OCI-LY1 (cell line): ENCODE data around the gene ACAA2.

Experiments
- H2AFZ ChIP-seq: fragments of 200-600 bp; sonication (generic), shearing (Covaris generic); 2 replicates; pipeline ENCODE4 v1.6.0; 2014; ENCODE audit warnings: antibody characterized with exemption, mild to moderate bottlenecking, low read length
- H3F3A ChIP-seq: fragments of 200-600 bp; sonication (generic), shearing (Covaris generic); 2 replicates; pipeline ENCODE4 v1.6.0; 2014; ENCODE audit warnings: mild to moderate bottlenecking, antibody characterized with exemption, low read length, moderate library complexity; ENCODE audit not compliant: insufficient read depth
- H3K27ac ChIP-seq: fragments of 200-600 bp; sonication (generic); 2 replicates; pipeline ENCODE4 v1.5.1; 2014; ENCODE audit warnings: low read length, mixed run types, mild to moderate bottlenecking, low read depth; ENCODE audit not compliant: poor library complexity, severe bottlenecking
- H3K27me3 ChIP-seq: fragments of 200-600 bp; sonication (generic); 2 replicates; pipeline ENCODE4 v1.6.0; 2014; ENCODE audit warnings: antibody characterized with exemption, mild to moderate bottlenecking, low read length, moderate library complexity; ENCODE audit not compliant: insufficient read depth
- H3K36me3 ChIP-seq: fragments of 200-600 bp; sonication (generic); 2 replicates; pipeline ENCODE4 v1.6.1; 2014; ENCODE audit warnings: mild to moderate bottlenecking, antibody characterized with exemption, low read length, moderate library complexity, mixed read lengths; ENCODE audit not compliant: insufficient read depth
- H3K4me1 ChIP-seq: fragments of 200-600 bp; sonication (generic); 2 replicates; pipeline ENCODE4 v1.5.1; 2014; ENCODE audit warnings: mild to moderate bottlenecking, low read length, moderate library complexity; ENCODE audit not compliant: insufficient read depth, severe bottlenecking
- H3K4me2 ChIP-seq: fragments of 200-600 bp; sonication (generic), shearing (Covaris generic); 2 replicates; pipeline ENCODE4 v1.6.1; 2014; ENCODE audit warnings: low read length
- H3K4me3 ChIP-seq: fragments of 200-600 bp; sonication (generic); 2 replicates; pipeline ENCODE4 v1.5.1; 2014; ENCODE audit warnings: low read length, low read depth, mild to moderate bottlenecking, mixed read lengths; ENCODE audit not compliant: poor library complexity, severe bottlenecking
- H3K79me2 ChIP-seq: fragments of 200-600 bp; shearing (Covaris generic); 2 replicates; pipeline ENCODE4 v1.6.1; 2016; ENCODE audit warnings: mixed run types, low read length, mixed read lengths; ENCODE audit not compliant: insufficient read depth
- H3K9ac ChIP-seq: fragments of 200-600 bp; sonication (generic), shearing (Covaris generic); 2 replicates; pipeline ENCODE4 v1.6.1; 2014; ENCODE audit warnings: mild to moderate bottlenecking, low read length, mixed read lengths
- H3K9me2 ChIP-seq: fragments of 200-600 bp; sonication (generic), shearing (Covaris generic); 2 replicates; pipeline ENCODE4 v1.6.1; 2014; ENCODE audit warnings: low read depth, mild to moderate bottlenecking, low read length, mixed read lengths
- H3K9me3 ChIP-seq: fragments of 200-600 bp; shearing (Covaris generic); 2 replicates; pipeline ENCODE4 v1.6.1; 2014; ENCODE audit warnings: low read length, mixed read lengths
- H4K20me1 ChIP-seq: fragments of 200-600 bp; sonication (generic), shearing (Covaris generic); 2 replicates; pipeline ENCODE4 v1.6.0; 2016; ENCODE audit warnings: mild to moderate bottlenecking, low read length; ENCODE audit not compliant: insufficient read depth
- CTCF ChIP-seq: fragments of 200-600 bp; sonication (generic), shearing (Covaris generic); IDR thresholded peaks from 2 replicates; pipeline ENCODE4 v1.5.1; 2017; ENCODE audit warnings: mild to moderate bottlenecking, antibody characterized with exemption, low read length, moderate library complexity, mixed read lengths
- EZH2 ChIP-seq: fragments of 200-600 bp; sonication (generic), shearing (Covaris generic); IDR thresholded peaks from 2 replicates; pipeline ENCODE4 v1.8.0; 2017; ENCODE audit warnings: borderline replicate concordance, mixed run types, mild to moderate bottlenecking, antibody characterized with exemption, low read length, moderate library complexity, mixed read lengths

Gene ACAA2

GRCh38 chr18:49843778-49844625 lies 30.7 kb upstream of the ACAA2 start:
- Histone ChIP-seq H3K27ac (no peak overlapping the region), H3K36me3 (no peaks in the 10 kb centered on the region), H4K20me1 (no peaks in the 10 kb centered on the region), H3K27me3 (no peaks in the 10 kb centered on the region), H3F3A (no peaks in the 10 kb centered on the region), H3K4me1 (no peaks in the 10 kb centered on the region), H2AFZ (no peak overlapping the region), H3K79me2 (no peaks in the 10 kb centered on the region), H3K4me3 (no peak overlapping the region), H3K9ac (no peak overlapping the region), H3K4me2 (no peak overlapping the region), H3K9me2 (no peaks in the 10 kb centered on the region), H3K9me3 (no peaks in the 10 kb centered on the region)
- no peak for TF ChIP-seq CTCF
- no peak for TF ChIP-seq EZH2

GRCh38 chr18:49843131-49843530 lies 29.8 kb upstream of the ACAA2 start:
- H3K4me3 ChIP-seq: no peak overlapping the region

GRCh38 chr18:49842656-49843055 lies 29.3 kb upstream of the ACAA2 start:
- Histone ChIP-seq H3K9me2 (no peaks in the 10 kb centered on the region), H3K9ac (no peak overlapping the region), H3K27ac (no peak overlapping the region), H3K79me2 (no peaks in the 10 kb centered on the region), H3K9me3 (no peaks in the 10 kb centered on the region), H3K36me3 (no peaks in the 10 kb centered on the region), H3K4me1 (no peaks in the 10 kb centered on the region), H3F3A (no peaks in the 10 kb centered on the region), H2AFZ (no peak overlapping the region), H4K20me1 (no peaks in the 10 kb centered on the region), H3K4me2 (no peak overlapping the region), H3K4me3 (no peak overlapping the region), H3K27me3 (no peaks in the 10 kb centered on the region)
- TF ChIP-seq EZH2 (no peak), CTCF (no peak)

More at GRCh38 chr18:49843131-49843530, 29.8 kb upstream of the ACAA2 start:
- Histone ChIP-seq H3K79me2 (no peaks in the 10 kb centered on the region), H3K9me3 (no peaks in the 10 kb centered on the region), H4K20me1 (no peaks in the 10 kb centered on the region), H2AFZ (no peak overlapping the region), H3K27me3 (no peaks in the 10 kb centered on the region), H3K4me1 (no peaks in the 10 kb centered on the region), H3K27ac (no peak overlapping the region), H3K9me2 (no peaks in the 10 kb centered on the region), H3K4me2 (no peak overlapping the region), H3K36me3 (no peaks in the 10 kb centered on the region), H3K9ac (no peak overlapping the region), H3F3A (no peaks in the 10 kb centered on the region)
- TF ChIP-seq CTCF (no peak), EZH2 (no peak)
